Activated CD4-positive, alpha-beta memory T cell treated with anti-CD3 and anti-CD28 coated beads for 36 hours (primary cell): Measurements from ENCODE around the gene DARS2. TPM values are rescaled to one million over a fixed set of nuclear protein-coding genes. Genes with fewer than 3 reads are reported as not detected.
"Not testable (repeated sequence)": the region's sequence is repeated elsewhere in the genome, so short reads cannot be mapped to it uniquely, and the experiment has no call there.

Source experiments
- CTCF ChIA-PET: fragments of 350-600 bp; sonication (Branson Sonifier 250); formaldehyde crosslinking; loops from one replicate; lab custom pipeline; 2021; ENCODE audit warnings: antibody characterized with exemption, inconsistent platforms; lab: Charles Lee
- POLR2A ChIA-PET: fragments of 350-600 bp; sonication (Branson Sonifier 250); formaldehyde crosslinking; loops from one replicate; lab custom pipeline; 2021; ENCODE audit warnings: antibody characterized with exemption; lab: Charles Lee
- DNase-seq: peaks from one replicate; pipeline ENCODE4 v3.0.0-alpha.2; 2020
- H3K27ac Mint-ChIP-seq: one replicate; pipeline ENCODE4 v1.8.0; 2021; ENCODE audit warnings: mixed read lengths
- H3K27me3 Mint-ChIP-seq: one replicate; pipeline ENCODE4 v1.8.0; 2021; ENCODE audit warnings: mixed read lengths
- H3K36me3 Mint-ChIP-seq: one replicate; pipeline ENCODE4 v1.8.0; 2021; ENCODE audit warnings: mixed read lengths
- H3K4me1 Mint-ChIP-seq: one replicate; pipeline ENCODE4 v1.8.0; 2021; ENCODE audit warnings: low read depth, mixed read lengths
- H3K4me3 Mint-ChIP-seq: one replicate; pipeline ENCODE4 v1.8.0; 2021; ENCODE audit warnings: mild to moderate bottlenecking, mixed read lengths
- H3K9me3 Mint-ChIP-seq: one replicate; pipeline ENCODE4 v1.8.0; 2021; ENCODE audit warnings: mixed read lengths
- intact Hi-C: fragments of 100-400 bp; cut with micrococcal nuclease; formaldehyde crosslinking; loops from one replicate; pipeline ENCODE4 v1.15.1; 2023
- total RNA-seq, 2 experiments: library from RNA; stranded (reverse); gene quantifications; one replicate each; pipeline ENCODE4 v1.2.3, GENCODE V29; 2021

Gene DARS2, protein sequence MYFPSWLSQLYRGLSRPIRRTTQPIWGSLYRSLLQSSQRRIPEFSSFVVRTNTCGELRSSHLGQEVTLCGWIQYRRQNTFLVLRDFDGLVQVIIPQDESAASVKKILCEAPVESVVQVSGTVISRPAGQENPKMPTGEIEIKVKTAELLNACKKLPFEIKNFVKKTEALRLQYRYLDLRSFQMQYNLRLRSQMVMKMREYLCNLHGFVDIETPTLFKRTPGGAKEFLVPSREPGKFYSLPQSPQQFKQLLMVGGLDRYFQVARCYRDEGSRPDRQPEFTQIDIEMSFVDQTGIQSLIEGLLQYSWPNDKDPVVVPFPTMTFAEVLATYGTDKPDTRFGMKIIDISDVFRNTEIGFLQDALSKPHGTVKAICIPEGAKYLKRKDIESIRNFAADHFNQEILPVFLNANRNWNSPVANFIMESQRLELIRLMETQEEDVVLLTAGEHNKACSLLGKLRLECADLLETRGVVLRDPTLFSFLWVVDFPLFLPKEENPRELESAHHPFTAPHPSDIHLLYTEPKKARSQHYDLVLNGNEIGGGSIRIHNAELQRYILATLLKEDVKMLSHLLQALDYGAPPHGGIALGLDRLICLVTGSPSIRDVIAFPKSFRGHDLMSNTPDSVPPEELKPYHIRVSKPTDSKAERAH
- total RNA-seq: 10 to 100 TPM; 43.1 to 43.6 TPM

DNA sequence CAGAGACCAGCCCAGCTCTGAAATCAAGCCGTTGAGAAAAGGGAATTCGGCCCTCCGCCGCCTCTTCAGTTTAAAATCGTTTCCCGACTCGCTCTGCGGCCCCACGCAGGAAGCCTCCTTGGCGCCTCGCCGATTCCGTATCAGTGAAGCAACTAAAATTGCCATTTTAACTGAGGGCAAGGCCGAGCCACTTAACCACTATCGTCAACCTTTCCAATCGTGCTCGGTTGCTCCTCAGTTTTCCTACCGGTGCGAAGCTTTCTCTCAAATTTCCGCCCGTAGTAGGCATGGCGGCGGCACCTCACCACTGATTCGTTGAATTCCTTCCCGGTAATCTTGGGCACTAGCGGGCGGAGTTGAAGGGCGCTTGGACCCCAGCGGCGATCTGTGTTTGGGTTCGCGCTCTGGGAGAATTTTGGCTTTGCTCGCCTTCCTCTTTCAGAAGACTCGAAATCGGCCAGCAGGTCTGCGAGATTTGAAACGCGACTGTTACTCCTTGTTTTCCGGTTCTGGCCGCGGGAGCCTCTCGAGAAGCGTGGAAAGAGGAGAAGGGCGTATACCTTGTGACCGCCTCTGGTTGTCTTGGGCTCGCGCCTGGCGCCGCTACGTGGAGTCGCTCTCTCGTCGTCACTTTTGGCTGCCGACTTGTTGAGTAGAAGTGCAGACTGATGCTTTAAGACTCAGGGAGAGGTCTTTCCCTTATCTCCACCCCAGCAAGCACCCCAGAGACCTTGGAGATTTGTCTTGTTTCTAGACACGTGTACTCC is at the start of gene DARS2, which contains the start of gene CENPL:
DARS2 (plus strand) TSS at position 359 of the 767 bp plus-strand sequence. CDS start 557 bp downstream, outside the sequence.
CENPL (minus strand) TSS at position 569 of the 767 bp plus-strand sequence. CDS start 13,584 bp downstream, outside the sequence.
- Mint-ChIP-seq H3K27ac (peak within 1 kb of the TSS; percentile 99), H3K9me3 (no peaks in the 10 kb centered on the region), H3K36me3 (peaks cover 26% of the 10 kb centered on the region), H3K4me3 (peak within 1 kb of the TSS; percentile 98), H3K27me3 (no peaks in the 10 kb centered on the region), H3K4me1 (peaks cover 45% of the 10 kb centered on the region)
- intact Hi-C loops: loop anchor here (1.0 to 5.0 kb wide), 8 partner anchors 44 to 1175 kb away; partner anchors contain the start of genes CACYBP, KLHL20, PRDX6 and RC3H1
- peak; percentile 95 for DNase-seq
- ChIA-PET CTCF (interaction anchor here (0.7 to 3.5 kb wide), 10 partner anchors 102 to 1082 kb away, joined by 3 to 75 read pairs (median 4); partner anchors contain the start of genes KLHL20 and PRDX6), POLR2A (interaction anchor here (0.7 to 3.3 kb wide), 10 partner anchors 14 to 386 kb away, joined by 3 to 25 read pairs (median 4); partner anchors contain the start of genes GAS5, KLHL20 and ZBTB37)

DNA sequence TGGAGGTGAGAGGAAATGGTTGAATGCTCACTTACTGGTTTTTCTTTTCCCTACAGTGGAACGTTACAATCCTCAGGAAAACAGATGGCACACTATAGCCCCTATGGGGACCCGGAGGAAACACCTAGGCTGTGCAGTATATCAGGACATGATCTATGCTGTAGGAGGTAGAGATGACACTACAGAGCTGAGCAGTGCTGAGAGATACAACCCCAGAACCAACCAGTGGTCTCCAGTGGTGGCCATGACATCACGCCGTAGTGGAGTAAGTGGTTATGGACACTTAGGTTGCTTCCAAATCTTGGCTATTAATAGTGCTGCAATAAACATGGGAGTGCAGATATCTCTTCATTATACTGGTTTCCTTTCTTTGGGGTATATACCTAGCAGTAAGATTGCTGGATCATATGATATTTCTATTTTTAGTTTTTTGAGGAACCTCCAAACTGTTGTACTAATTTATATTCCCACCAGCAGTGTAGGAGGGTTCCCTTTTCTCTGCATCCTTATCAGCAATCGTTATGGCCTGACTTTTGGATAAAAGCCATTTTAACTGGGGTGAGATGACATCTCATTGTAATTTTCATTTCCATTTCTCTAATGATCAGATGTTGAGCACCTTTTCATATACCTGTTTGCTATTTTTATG is 48.8 kb upstream of the DARS2 start:
- no peak for DNase-seq
- intact Hi-C loops: no loop called here
- Mint-ChIP-seq H3K36me3 (peaks cover 34% of the 10 kb centered on the region), H3K9me3 (no peaks in the 10 kb centered on the region), H3K27me3 (no peaks in the 10 kb centered on the region), H3K27ac (no peak overlapping the region), H3K4me1 (peaks cover 2% of the 10 kb centered on the region), H3K4me3 (no peak overlapping the region)
- POLR2A ChIA-PET: no interaction called here
- CTCF ChIA-PET: no interaction called here

- H3K9me3 Mint-ChIP-seq: no peaks in the 10 kb centered on the region
- H3K27ac Mint-ChIP-seq: no peak overlapping the region
- H3K36me3 Mint-ChIP-seq: peaks cover 44% of the 10 kb centered on the region
- no peaks in the 10 kb centered on the region for H3K27me3 Mint-ChIP-seq
- DNase-seq: no peak
- no peaks in the 10 kb centered on the region for H3K4me1 Mint-ChIP-seq
- intact Hi-C loops: no loop called here
- POLR2A ChIA-PET: no interaction called here
- CTCF ChIA-PET: no interaction called here
- no peak overlapping the region for H3K4me3 Mint-ChIP-seq
Measured at GRCh38 chr1:173779936-173780335, 44.5 kb upstream of the DARS2 start.

- Mint-ChIP-seq H3K9me3 (no peaks in the 10 kb centered on the region), H3K36me3 (peaks cover 27% of the 10 kb centered on the region), H3K27ac (no peak overlapping the region), H3K4me1 (no peaks in the 10 kb centered on the region), H3K4me3 (no peak overlapping the region), H3K27me3 (no peaks in the 10 kb centered on the region)
- POLR2A ChIA-PET: no interaction called here
- intact Hi-C loops: no loop called here
- CTCF ChIA-PET: no interaction called here
- no peak for DNase-seq
Measured at GRCh38 chr1:173784997-173785396, 39.5 kb upstream of the DARS2 start.

DNA sequence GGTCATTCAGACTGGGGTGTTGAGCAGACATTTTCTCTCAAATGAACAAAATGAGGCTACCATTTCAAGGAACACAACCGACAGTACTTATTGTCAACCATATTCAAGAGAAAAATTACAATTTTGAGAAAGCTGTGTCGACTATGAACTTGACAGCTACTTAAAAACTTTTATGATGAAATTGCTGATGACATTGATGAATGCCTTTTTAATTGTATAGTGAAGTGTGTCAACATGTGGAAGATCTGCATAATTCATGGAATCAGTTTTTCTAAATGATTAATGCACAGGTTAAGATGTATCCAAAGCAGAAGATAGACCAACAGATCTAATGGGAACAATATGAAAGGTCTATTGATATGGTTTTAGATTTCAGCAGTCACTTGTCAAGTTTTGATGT is 34.6 kb upstream of the DARS2 start:
- no peaks in the 10 kb centered on the region for H3K9me3 Mint-ChIP-seq
- no peaks in the 10 kb centered on the region for H3K27me3 Mint-ChIP-seq
- ChIA-PET CTCF (interaction anchor here (0.8 kb wide), 1 partner anchor 288 kb away, joined by 3 read pairs; no protein-coding TSS in a partner anchor), POLR2A (no interaction called here)
- no peak overlapping the region for H3K27ac Mint-ChIP-seq
- H3K4me3 Mint-ChIP-seq: no peak overlapping the region
- no peaks in the 10 kb centered on the region for H3K4me1 Mint-ChIP-seq
- H3K36me3 Mint-ChIP-seq: peaks cover 18% of the 10 kb centered on the region
- intact Hi-C loops: no loop called here
- DNase-seq: no peak

- H3K4me3 Mint-ChIP-seq: no peak overlapping the region
- no peaks in the 10 kb centered on the region for H3K4me1 Mint-ChIP-seq
- POLR2A ChIA-PET: no interaction called here
- peaks cover 22% of the 10 kb centered on the region for H3K36me3 Mint-ChIP-seq
- H3K27me3 Mint-ChIP-seq: no peaks in the 10 kb centered on the region
- no peak overlapping the region for H3K27ac Mint-ChIP-seq
- DNase-seq: no peak
- intact Hi-C loops: no loop called here
- H3K9me3 Mint-ChIP-seq: no peaks in the 10 kb centered on the region
- CTCF ChIA-PET: interaction anchor here (1.3 kb wide), 1 partner anchor 368 kb away, joined by 6 read pairs; no protein-coding TSS in a partner anchor
Measured at GRCh38 chr1:173798078-173798477, 26.4 kb upstream of the DARS2 start.

DNA sequence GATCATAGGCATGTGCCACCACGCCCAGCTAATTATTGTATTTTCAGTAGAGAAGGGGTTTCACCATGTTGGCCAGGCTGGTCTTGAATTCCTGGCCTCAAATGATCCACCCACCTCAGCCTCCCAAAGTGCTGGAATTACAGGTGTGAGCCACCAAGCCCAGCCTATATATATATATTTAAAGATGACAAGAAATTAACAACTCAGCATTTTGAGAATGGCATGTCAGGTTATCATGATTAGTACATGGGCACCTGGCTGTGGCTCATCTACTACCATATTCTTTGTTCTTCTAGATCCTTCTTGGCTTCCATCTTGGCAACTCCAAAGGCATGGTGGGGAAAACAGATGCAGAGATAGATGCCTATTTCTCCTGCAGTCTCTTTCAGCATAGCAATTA is 24.5 kb upstream of the DARS2 start:
- H3K4me3 Mint-ChIP-seq, DNase-seq, H3K9me3 Mint-ChIP-seq, H3K4me1 Mint-ChIP-seq, intact Hi-C loops, CTCF ChIA-PET, H3K27ac Mint-ChIP-seq, H3K27me3 Mint-ChIP-seq, POLR2A ChIA-PET: not testable (repeated sequence)
- H3K36me3 Mint-ChIP-seq: peaks cover 25% of the 10 kb centered on the region

- H3K27ac Mint-ChIP-seq: no peak overlapping the region
- no peaks in the 10 kb centered on the region for H3K4me1 Mint-ChIP-seq
- no peaks in the 10 kb centered on the region for H3K9me3 Mint-ChIP-seq
- no peaks in the 10 kb centered on the region for H3K27me3 Mint-ChIP-seq
- CTCF ChIA-PET: no interaction called here
- POLR2A ChIA-PET: no interaction called here
- no peak for DNase-seq
- H3K36me3 Mint-ChIP-seq: peaks cover 34% of the 10 kb centered on the region
- intact Hi-C loops: no loop called here
- no peak overlapping the region for H3K4me3 Mint-ChIP-seq
Measured at GRCh38 chr1:173802961-173803360, 21.5 kb upstream of the DARS2 start.

- H3K36me3 Mint-ChIP-seq: peaks cover 29% of the 10 kb centered on the region
- CTCF ChIA-PET, H3K4me3 Mint-ChIP-seq, H3K27me3 Mint-ChIP-seq, H3K9me3 Mint-ChIP-seq, POLR2A ChIA-PET, intact Hi-C loops, H3K27ac Mint-ChIP-seq, DNase-seq: not testable (repeated sequence)
- H3K4me1 Mint-ChIP-seq: peaks cover 11% of the 10 kb centered on the region
Measured at GRCh38 chr1:173813654-173814053, 10.8 kb upstream of the DARS2 start.

DNA sequence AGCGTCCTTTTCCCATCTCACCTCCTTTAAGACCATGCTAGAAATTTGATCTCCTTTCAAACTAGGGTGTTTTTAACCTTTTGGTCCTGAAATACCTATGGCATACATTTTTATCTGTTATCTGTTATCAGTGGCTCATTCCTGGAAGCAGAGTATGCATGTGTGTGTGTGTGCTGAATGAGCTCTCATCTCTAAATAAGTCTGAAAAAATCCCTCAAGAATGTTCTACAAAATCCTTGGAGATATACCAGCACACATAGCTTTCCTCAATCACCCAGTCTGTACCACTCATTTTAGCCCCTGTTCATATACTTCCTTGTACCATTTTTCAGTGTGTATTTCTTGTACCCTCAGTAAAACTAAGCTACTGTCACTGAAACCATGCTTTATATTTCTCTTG is 6.0 kb upstream of the DARS2 start:
- CTCF ChIA-PET: interaction anchor here (1.3 to 2.0 kb wide), 2 partner anchors 387 to 389 kb away, joined by 5 read pairs; no protein-coding TSS in a partner anchor
- intact Hi-C loops: no loop called here

GRCh38 chr1:173821680-173822079 is 2.8 kb upstream of the DARS2 start:
- ChIA-PET POLR2A (no interaction called here), CTCF (interaction anchor here (2.0 kb wide), 1 partner anchor 392 kb away, joined by 7 read pairs; no protein-coding TSS in a partner anchor)
- DNase-seq: no peak
- Mint-ChIP-seq H3K27ac (no peak overlapping the region), H3K36me3 (peaks cover 16% of the 10 kb centered on the region), H3K27me3 (no peaks in the 10 kb centered on the region), H3K9me3 (no peaks in the 10 kb centered on the region), H3K4me1 (peaks cover 30% of the 10 kb centered on the region), H3K4me3 (no peak overlapping the region)
- intact Hi-C loops: loop anchor here (5.0 kb wide), 1 partner anchor 201 kb away; the partner anchor contains the start of gene RC3H1

More for the DNA sequence above, 6.0 kb upstream of the DARS2 start:
- H3K36me3 Mint-ChIP-seq: peaks cover 13% of the 10 kb centered on the region
- no peak for DNase-seq
- H3K4me1 Mint-ChIP-seq: peaks cover 24% of the 10 kb centered on the region
- H3K27ac Mint-ChIP-seq: no peak overlapping the region
- POLR2A ChIA-PET: interaction anchor here (1.1 kb wide), 1 partner anchor 104 kb away, joined by 4 read pairs; the partner anchor contains the start of gene KLHL20
- H3K27me3 Mint-ChIP-seq: no peaks in the 10 kb centered on the region
- H3K9me3 Mint-ChIP-seq: no peaks in the 10 kb centered on the region
- no peak overlapping the region for H3K4me3 Mint-ChIP-seq
